NCI-H2081 treated with DMSO at 0.1 percent for 48 hours (cell line): ENCODE measurements around the gene DHX15.
A peak's percentile ranks its signal among the peaks of the same experiment; 100 is the strongest.

Experiments used
- DNase-seq: peaks from one replicate; lab custom pipeline; 2025; lab: John Stamatoyannopoulos, UW

The DHX15 gene

DNA sequence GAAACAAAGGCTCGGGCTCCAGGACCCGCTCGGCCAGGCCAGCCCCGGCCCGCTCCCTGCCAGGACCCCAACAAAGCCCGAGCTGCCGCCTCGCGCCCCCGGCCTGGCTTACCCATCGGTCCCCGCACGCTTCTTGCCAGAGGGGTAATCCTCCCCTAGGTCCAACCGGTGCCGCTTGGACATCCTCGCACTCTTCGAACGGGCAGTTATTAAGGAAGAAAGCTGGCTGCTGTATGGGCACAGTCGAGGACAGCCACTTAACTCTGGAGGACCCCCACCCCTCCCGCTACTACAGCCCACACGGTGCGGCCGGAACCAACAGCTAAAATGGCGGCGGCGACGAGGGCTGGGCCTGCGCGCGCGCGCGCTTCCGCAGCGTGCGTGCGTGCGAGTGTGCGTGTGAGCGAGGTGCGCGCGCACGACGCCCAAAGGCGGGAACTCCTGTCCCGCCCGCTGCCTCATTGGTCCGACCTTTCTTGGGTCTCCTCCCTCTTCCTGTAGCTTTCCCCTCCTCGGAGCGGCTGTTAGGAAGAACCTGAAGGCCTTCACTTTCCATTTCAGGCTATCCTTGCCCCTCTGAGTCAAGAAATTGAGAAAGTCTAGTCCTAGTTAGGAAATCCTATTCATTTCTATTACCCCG, at the start of gene DHX15:
DHX15 (minus strand) TSS at position 344 of the 640 bp plus-strand sequence; CDS start at position 183, 161 bp downstream.
- peak; percentile 86 for DNase-seq

GRCh38 chr4:24632011-24632410, 47.7 kb upstream of the DHX15 start:
- no peak for DNase-seq

- no peak for DNase-seq
Measured at GRCh38 chr4:24630937-24631336, 46.6 kb upstream of the DHX15 start.

- DNase-seq: no peak
Measured at GRCh38 chr4:24625091-24625490, 40.7 kb upstream of the DHX15 start.

DNA sequence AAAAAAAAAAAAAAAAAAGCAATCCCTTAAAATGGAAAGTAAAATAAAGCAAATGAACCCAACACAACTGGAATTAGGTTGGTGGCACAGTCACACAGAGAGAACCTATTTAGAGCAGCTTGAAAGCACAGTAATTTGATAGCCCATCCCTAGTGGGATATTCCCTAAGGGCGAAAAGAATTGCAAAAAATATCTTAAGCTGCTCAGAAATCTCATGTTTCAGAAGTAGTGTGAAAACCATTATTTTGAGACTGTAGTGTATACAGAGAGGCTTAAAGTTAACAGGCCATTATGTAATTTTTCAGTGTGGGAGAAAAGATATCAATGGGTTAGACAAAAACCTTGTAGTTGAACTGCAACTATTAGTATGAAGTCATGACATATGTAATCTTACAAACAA, 40.0 kb upstream of the DHX15 start:
- no peak for DNase-seq

GRCh38 chr4:24622146-24622834, 37.9 kb upstream of the DHX15 start:
- no peak for DNase-seq

GRCh38 chr4:24615977-24616376, 31.6 kb upstream of the DHX15 start:
- DNase-seq: no peak

DNA sequence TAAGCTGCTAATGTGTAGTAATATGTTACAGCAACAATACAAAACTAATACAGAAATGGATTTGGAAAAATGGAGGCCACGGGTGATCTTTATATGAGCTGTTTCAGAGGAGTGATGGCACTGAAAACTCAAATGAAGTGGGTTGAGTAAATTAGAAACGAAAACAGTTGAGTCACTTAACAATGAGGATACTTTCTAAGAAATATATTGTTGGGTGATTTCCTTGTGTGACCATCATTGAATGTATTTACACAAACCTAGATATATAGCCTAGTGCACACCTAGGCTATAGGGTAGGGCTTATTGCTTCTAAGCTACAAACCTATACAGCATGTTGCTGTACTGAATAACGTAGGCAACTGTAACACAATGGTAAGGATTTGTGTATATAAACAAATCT, 30.5 kb upstream of the DHX15 start:
- no peak for DNase-seq

DNA sequence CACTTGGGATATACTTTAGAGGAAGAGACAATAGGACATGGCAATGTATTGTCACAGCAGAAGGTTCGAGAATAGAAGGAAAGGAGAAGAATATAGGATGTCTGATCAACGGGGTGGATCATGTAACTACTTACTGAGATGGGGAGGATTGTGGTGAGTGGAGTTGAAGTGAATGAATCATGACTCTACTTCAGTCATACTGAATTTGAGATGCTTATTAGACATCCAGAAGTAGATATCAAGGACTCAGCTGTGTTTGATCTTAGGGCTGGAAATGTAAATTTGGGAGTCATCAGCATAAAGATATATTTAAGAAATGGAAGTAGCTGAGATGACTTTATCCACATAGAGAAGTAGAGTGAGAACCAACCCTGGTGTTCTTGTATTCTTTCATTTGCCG, 29.1 kb upstream of the DHX15 start:
- DNase-seq: no peak

DNA sequence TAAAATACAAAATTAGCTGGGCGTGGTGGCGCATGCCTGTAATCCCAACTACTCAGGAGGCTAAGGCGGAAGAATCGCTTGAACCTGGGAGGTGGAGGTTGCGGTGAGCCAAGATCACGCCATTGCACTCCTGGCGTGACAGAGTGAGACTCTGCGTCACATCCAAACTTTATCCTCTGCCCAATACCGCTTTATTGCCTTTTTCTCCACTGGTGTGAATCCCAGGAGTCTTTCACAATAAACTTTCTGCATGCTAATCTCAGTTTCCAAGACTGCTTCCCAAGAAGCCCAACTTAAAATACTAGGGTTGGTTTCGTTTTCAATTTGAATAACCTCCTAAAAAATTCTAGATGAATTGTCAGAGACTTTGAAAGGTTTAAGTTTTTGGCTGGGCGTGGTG, 27.2 kb upstream of the DHX15 start:
- no peak for DNase-seq

DNA sequence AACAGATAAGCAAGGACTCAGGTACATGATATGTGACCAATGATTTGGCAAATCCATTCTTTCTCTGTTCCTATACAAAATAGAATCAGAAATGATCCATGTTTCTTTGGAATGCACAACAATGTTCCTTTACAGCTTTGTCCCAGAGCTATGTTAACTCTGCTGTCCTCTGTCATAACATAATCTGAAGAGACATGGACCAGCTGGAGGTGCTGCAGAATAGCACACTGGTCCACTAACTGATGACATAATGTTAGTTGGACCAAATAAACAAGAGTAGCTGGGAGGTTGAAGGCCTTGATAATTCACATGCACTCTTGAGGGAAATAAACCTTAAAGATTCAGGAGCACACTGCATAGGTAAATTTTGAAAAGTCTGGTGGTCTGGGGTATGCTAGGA, 23.0 kb upstream of the DHX15 start:
- no peak for DNase-seq

DNA sequence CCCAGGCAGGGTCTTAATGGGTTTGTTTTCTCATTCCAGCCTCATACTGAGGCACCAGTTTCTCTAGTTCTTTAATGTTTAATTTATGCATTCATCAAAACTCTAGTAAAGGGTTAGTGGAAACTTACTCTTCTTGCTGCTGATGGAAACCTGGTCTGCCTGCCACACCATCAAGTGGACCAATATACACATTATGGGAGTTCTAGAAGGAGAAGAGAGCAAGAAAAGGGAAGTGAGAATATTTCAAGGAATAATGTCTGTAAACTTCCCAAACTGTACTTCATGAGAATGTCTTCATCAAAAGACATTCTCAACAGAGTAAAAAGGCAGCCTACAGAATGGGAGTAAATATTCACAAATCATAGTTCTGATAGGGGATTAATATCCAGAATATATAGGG, 20.9 kb upstream of the DHX15 start:
- DNase-seq: no peak

DNA sequence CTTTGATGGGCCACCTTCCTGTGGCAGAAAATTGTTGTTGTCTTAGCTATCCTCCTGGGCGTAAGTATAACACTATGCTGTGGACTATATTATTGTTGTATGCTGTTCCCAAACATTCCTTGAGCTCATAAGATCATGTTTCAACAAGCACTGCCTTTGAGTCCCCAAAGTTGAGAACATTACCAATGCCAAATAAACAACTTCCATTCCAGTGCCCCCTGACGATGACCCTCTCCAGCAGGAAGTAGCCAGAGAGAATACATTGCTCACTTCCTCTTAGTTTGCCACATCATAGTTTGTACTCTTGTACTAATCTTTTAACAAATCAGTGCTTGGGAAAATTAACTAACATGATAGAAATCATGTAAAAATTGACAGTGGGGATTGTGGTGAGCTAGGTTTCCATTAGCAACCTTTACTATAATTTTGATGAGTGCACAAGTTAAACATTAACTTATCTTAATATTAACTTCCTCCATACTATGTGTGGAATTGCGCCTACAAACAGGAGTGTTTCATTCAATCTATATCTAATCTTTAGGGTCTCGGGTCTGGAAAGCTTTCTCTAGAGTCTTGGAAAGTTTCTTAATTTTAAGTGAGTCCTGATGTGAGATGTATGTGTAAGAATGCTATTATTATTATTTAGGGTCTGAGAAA, 20.3 kb upstream of the DHX15 start:
- no peak for DNase-seq

DNA sequence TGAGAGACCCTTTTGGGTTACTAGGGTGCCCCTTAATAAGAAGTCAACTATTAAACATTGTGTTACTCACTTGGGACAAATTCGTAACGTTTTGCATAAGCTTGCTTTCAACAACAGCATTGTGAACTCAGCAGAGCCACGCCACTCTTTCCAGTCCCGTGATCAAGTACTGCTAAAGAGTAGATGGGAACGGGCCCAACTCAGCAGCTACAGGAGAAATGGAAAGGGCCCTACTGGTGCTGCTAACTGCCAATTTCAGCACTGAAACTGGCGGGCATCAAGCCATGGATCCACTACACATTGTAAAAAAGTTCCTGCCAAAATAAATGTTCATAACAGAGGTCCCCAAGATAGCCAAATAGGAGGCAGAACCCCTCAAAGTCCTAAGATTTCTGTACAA, 19.0 kb upstream of the DHX15 start:
- DNase-seq: no peak

DNA sequence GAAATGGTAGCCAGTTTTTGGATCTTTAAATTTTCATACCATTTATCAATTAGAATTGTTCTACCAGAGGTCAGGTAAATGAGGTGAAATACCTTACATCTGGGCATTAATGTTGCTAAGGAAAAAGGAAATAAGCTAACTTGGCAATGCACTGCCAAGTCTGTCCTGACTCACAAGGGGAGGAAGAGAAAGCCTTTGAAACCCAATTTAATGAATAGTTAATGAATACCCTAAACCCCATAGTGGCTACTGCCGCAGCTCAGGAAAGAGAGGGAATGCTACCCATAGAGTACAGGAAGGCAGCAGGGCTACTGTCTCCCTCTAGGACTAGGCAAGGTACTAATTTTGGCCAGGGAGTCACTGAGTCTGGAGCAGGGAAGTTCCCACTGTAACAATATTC, 16.8 kb upstream of the DHX15 start:
- no peak for DNase-seq

GRCh38 chr4:24599275-24599674, 14.9 kb upstream of the DHX15 start:
- DNase-seq: no peak

DNA sequence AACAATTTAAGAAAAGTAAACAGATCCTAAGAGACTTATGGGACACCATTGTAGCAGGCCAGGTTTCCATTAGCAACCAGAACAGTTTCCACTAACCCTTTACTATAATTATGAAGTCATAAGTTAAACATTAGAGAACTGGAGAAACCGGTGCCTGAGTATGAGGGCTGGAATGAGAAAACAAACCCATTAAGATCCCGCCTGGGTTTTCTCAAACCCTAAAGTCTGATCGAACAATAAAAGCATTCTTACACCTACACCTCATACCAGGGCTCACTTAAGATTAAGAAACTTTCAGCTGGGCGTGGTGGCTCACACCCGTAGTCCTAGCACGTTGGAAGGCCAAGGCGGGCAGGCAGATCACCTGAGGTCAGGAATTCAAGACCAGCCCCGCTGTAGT, 13.7 kb upstream of the DHX15 start:
- DNase-seq: no peak

- DNase-seq: no peak
Measured at GRCh38 chr4:24595659-24596058, 11.3 kb upstream of the DHX15 start.

- DNase-seq: no peak
Measured at GRCh38 chr4:24594887-24595286, 10.5 kb upstream of the DHX15 start.

GRCh38 chr4:24589448-24589847, 5.1 kb upstream of the DHX15 start:
- DNase-seq: no peak

GRCh38 chr4:24588216-24588954, 4.0 kb upstream of the DHX15 start:
- no peak for DNase-seq

DNA sequence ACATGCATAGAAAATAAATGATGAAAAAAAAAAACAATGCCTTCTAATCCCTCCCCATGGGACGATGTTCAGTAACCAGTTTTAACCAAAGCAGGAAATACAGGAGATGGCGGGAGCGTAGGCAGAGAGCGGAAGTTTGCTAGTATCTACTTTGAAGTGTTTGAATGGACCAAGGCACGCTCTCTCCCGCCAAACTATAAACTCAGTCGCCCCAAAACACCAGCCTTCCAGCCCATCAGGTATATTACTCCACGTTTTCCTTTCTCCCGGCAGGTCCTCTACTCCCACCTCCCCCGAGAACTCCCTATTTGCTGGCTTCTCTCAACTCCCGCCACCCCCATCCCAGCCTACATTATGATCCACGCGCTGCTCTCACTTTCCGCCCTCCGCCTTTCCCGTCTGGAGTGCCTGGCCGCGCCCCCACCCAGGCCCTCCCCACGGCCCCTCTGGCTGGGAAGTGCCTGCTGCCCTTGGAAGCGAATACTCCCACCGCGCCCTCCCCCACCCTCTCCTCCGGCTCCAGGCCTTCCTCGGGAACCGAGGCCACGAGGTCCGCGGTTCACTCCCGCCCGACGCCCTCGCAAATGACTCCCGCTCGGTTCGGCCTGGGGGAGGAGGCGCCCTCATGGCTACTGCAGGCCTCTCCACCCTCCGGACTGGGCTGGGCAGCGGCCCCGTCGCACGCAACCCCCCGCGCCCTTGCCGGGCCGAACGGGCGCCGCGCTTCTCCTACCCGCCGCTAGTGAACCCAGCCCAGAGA, 723 bp downstream of the DHX15 start:
- DNase-seq: no peak
